Retinal pigment epithelial cell (primary cell): Measurements from ENCODE around the gene LPO.
A peak's percentile ranks its signal among the peaks of the same experiment; 100 is the strongest.

ENCODE experiments used
- DNase-seq: peaks from one replicate; pipeline ENCODE4 v3.0.0-alpha.2; 2010; ENCODE audit warnings: low read depth
- H3K4me3 ChIP-seq: 2 replicates; pipeline ENCODE4 v1.5.1; 2011; ENCODE audit warnings: mild to moderate bottlenecking, low read length, control low read depth, moderate library complexity
- TF ChIP-seq, protein P1 (sequence below): conservative IDR thresholded peaks from 2 replicates; pipeline ENCODE4 v1.5.1; 2011; ENCODE audit warnings: low read depth, low read length, control low read depth, inconsistent platforms

LPO gene

DNA sequence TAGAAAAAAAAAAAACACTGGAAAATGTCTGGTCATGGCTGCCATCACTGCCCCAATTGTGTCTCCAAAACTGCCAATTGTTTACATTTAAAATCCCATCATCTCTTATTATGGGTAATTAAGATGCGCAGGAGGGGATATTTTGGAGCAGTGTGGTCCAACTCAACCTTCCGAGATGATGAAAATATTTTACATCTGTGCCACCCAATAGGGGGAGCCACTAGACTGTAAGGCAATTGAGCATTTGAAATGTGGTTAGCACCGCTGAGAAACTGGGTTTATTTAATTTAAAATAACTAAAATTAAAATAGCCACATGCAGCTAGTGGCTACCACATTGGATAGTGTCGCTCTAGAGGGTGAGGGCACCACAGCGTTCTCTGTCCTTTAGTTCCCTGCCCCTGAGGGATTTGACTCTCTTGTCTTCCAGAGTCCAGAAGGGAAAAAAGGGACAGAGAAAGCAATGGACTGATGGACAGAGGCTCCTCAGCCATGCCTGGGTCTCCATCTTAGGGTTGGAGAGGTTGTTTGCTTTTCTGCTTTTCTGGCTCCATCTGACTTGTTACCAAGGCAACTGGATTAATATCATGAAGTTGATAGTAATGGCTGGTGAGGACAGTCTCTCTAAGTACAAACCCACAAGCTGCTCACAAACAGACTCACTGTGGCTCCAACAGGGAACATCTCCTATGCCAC, 38.9 kb downstream of the LPO start:
- no peak overlapping the region for H3K4me3 ChIP-seq
- TF ChIP-seq, protein P1, sequence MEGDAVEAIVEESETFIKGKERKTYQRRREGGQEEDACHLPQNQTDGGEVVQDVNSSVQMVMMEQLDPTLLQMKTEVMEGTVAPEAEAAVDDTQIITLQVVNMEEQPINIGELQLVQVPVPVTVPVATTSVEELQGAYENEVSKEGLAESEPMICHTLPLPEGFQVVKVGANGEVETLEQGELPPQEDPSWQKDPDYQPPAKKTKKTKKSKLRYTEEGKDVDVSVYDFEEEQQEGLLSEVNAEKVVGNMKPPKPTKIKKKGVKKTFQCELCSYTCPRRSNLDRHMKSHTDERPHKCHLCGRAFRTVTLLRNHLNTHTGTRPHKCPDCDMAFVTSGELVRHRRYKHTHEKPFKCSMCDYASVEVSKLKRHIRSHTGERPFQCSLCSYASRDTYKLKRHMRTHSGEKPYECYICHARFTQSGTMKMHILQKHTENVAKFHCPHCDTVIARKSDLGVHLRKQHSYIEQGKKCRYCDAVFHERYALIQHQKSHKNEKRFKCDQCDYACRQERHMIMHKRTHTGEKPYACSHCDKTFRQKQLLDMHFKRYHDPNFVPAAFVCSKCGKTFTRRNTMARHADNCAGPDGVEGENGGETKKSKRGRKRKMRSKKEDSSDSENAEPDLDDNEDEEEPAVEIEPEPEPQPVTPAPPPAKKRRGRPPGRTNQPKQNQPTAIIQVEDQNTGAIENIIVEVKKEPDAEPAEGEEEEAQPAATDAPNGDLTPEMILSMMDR: peak; percentile 60
- no peak for DNase-seq

DNA sequence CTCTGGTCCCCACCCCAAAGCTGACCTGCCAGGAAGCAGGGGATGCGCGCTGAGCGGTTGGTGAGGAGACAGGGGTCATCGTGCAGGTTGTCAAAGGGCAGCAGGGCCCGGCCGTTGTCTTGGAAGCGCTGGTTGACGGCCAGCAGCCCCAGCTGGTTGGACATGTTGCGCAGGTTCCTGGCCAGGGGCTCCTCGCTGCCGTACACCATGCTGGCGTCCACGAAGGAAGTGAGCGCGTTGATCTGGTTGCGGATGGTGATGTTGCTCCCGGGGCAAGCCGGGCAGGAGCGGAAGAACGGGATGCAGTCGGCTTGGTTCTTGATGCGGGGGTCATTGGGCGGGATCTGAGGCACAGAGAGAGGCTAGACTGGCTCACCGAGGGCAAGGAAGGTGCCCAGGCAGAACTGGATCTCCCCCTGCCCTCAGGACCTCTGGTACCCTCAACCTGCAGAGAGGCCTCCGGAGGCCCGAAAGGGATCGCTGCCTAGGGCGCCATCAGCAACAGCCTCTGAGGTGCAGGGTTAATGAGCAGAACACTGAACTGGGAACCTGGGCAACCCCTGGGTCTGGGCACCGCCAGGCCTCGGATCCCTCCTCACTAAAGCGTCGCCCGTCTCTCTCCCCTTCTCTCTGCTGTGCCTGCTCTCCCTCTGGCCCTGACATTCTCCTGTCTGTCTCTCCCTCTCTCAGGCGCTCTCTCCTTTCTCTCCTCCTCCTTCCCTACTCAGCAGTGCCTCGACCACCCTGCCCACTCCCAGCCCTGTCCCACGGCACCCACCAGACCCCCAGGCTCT, 39.6 kb downstream of the LPO start:
- no peak overlapping the region for H3K4me3 ChIP-seq
- TF ChIP-seq, protein P1: no peak
- DNase-seq: no peak

DNA sequence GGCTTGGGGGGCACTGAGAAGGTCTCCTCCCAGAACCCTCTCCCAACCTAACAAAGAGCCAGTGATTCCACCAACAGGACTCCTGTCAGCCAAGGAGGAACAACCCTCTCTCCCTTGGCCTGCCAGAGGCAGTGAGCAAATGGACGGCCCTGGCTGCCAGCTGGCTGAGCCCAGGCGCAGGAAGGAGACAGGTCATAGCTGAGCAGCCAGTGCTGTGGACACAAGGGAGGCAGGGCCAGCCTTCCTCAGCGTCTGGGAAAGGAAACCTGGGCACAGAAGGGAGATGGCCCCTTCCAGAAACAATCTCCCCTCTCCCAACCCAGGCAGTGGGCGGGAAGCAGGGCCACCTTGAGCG, 40.3 kb downstream of the LPO start:
- H3K4me3 ChIP-seq: no peak overlapping the region
- no peak for DNase-seq
- TF ChIP-seq, protein P1: no peak

DNA sequence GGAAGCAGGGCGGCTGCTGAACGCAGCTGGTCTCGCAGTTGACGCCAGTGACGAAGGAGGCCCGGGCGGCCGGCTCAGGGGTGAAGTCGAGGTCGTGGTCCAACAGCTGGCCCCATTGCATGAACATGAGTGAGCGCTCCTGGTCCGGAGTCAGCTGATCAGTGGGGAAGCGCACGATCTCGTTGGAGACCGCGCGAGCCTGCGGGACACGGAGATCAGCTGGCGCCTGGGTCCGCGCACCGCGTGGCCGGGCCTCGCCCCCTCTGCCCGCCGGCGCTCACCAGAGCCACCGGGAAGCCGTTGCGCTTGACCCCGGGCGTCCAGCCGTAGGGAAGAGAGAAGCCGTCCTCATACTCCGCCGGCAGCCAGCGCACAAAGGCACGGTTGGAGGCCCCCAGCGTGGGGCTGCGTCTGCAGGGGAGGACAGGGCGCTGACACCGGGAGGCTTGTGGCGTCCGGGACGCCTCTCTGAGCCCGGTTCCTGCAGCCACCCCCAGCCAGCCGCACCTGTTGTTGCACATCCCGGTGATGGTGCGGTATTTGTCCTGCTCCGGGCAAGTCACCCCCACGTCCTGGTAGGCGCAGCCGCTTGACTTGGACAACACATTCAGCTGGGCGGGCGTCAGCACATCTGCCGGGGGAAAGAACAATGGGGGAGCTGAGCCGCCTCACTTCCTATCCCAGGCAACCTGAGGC, 40.8 kb downstream of the LPO start:
- peak; percentile 1 for DNase-seq
- TF ChIP-seq, protein P1: no peak
- no peak overlapping the region for H3K4me3 ChIP-seq

DNA sequence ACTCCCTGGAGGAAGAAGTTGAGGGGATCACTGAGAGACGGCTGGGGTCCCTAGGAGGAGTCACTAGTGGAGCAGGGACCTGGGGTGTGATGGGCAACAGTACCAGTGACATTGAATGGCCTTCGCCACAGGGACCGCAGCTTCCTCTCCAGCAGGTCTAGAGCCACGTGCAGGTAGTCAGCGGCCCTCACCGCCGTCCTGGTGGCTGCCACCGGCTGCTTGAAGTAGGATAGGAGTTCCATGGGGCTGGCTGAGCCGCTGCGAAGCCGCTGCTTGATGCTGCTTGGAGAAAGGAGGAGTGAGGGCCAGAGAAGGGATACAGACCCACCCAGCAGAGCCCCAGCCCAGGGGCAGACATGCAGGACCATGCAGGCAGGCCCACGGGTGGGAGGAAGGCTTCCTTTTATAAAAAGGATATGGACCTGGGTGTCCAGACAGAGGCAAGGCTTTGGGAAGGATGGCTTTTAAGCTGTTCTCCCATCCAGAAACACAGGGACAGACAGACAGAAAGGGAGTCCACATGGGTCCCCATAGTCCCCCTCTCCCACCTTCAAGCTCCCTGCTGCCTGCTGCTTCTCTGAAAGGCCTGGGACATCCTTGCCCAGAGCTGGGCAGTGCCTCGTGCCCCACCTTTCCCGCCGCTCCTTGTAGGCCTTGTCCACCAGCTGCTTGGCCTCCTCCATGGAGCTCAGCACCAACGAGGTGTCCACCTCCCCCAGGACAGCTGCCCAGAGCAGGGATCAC, 41.5 kb downstream of the LPO start:
- DNase-seq: no peak
- no peak overlapping the region for H3K4me3 ChIP-seq
- TF ChIP-seq, protein P1: no peak

DNA sequence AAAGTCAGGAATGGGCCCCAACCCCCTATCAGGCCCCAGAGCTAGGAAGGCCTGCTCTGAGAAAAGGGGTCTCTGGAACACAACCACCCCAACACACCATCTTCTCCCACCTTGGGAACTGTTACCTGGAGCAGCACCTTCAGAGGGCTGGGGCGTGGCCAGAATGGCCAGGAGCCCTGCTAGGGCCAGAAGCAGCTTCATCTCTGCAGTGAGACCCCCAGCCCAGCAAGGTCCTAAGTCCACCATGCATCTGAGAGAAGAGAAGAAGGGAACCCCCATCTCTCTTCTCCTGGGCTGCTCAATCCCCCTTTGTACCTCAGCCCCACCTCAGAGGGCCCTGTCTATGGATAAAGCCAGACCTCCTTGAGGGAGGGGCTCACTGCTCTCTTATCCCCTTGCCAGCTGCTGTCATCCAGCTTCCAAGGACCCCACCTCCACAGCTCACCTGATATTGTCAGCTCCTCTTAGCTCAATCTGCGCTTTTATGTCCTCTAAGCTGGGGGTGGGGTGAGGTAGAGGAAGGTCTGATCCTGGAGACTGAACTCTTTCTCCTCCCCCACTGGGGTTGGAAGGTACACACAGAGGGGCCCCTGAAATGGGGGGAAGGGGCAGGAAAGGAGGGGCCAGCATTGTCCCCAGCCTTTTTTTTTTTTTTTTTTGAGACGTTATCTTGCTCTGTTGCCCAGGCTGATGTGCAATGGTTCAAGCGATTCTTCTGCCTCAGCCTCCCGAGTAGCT, 42.3 kb downstream of the LPO start, which contains the start of gene MPO:
Gene MPO (minus strand): TSS at position 456 of the 738 bp plus-strand sequence. CDS start 177 bp downstream, at position 279.
- no peak within 1 kb of the TSS for H3K4me3 ChIP-seq
- TF ChIP-seq, protein P1: no peak
- no peak for DNase-seq
